GM19438 (cell line): ENCODE results near the gene RAI14.

Experiments
- ATAC-seq: cut with Tn5 transposase; IDR thresholded peaks from one replicate; pipeline ENCODE4 v1.9.1; 2021; ENCODE audit warnings: low read depth; ENCODE audit not compliant: unreplicated experiment

The RAI14 gene

DNA sequence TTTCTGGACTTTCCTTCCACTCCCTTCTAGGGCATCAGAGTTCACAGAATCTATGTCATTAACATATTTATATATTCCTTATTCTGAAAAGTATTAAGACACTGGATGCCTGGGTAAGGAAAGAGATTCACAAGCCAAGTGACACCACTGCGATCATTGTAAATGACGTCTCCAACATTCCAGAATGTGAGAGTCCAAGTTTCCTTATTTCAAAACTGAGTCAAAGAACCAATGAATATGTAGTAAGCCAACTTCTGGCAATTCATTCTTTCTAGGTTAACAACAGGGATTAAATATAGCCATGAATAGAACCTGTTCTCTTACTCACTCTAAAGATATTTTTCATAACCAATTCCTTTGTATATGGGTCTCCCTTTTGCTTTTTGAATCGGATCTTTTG is 18.1 kb downstream of the RAI14 start:
- ATAC-seq: no peak

DNA sequence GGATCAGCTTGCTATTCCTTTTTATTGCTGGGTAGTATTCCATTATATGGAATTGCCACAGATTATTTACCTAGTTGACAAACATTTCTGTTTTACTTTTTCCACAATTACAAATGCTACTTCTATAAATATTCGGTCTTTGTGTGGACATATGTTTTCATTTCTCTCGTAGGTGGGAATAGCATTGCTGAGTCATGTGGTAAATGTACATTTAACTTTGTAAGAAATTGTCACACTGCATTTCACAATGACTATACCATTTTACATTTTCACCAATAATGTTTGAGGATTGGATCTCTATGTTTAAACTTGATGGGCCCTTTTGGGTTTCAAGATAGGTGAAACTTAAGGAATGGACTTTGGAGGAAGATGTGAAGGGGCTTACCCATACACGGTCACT is 19.7 kb downstream of the RAI14 start:
- no peak for ATAC-seq

DNA sequence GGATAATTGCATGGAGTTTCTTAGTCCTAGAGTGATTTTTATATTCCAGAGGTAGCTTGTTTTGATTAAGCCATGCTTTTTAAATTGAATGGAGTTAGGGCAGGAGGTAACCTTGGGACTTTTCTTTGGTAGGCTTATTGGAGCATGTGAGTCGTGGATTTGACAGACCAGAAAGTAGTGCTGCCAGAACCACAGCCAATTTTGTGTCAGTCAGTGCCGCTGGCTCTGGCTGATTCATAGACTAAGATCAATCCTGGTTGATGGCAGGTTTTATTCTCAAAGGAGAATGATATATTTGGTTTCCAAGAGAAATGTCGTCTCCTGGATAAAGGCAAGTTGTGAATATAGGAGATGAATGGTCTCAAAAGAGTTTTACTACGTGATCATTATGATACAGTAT is 20.3 kb downstream of the RAI14 start:
- ATAC-seq: no peak

DNA sequence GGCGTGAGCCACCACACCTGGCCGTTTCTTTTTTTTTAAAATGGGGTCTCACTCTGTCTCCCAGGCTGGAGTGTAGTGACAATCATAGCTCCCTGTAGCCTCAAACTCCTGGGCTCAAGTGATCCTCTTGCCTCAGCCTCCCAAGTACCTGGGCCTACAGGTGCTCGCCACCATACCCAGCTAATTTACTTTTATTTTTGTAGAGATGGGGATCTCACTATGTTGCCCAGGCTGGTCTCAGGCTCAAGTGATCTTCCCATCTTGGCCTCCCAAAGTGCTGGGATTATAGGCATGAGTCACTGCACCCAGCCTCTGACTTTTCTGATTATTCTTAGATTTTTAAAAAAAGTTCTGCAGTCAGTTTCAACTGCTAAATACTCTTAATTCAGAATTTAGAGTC is 21.3 kb downstream of the RAI14 start:
- ATAC-seq: no peak

DNA sequence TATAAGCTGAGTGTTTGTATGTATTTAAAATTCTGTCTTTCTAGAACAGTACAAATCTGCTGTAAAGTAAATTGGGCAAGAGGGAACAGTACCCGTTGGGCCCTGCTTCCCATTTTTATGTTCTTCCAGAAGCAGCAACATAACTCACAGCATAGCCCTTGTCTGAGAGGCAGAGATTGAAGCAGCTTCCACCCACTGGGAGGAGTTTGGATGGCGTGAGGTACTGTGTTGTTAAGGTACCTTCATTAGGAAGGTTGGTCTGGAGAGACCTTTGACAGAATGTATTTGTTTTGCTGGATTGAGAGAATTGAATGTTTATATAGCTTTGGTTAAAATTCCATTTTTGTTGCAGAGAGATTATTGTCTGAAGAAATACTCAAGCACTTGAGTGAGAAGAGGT is 24.8 kb downstream of the RAI14 start:
- no peak for ATAC-seq

DNA sequence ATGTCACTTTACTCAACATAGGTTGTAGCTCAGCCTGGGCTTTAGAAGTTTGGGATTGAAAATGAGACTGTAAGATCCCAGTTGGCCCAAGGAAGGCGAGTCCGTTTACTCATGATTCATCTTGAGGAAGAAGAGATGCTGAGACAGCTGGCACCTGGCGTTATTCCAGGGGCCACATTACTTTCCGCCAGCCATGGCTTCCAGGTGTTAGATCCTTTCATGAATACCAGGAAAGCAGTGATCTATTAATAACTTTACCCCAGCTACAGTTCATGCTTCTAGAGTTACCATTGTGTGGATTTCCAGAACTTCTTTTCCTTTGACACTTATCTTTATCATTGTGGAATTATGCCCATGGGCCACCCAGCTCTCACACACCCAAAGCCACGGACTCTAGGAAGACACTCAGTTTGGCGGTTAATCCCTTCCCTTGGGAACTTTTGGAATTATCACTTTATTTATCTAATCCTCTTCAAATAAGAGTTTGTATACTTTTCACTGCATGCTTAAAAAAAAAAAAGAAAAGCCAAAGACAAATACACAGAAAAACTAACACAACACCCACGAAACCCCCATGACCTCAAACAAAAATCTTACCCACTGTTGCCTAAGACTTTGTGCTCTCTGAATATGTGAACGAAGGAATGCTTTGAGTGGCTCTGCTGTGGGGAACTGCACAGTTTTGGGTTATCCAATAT is 26.9 kb downstream of the RAI14 start:
- ATAC-seq: no peak

DNA sequence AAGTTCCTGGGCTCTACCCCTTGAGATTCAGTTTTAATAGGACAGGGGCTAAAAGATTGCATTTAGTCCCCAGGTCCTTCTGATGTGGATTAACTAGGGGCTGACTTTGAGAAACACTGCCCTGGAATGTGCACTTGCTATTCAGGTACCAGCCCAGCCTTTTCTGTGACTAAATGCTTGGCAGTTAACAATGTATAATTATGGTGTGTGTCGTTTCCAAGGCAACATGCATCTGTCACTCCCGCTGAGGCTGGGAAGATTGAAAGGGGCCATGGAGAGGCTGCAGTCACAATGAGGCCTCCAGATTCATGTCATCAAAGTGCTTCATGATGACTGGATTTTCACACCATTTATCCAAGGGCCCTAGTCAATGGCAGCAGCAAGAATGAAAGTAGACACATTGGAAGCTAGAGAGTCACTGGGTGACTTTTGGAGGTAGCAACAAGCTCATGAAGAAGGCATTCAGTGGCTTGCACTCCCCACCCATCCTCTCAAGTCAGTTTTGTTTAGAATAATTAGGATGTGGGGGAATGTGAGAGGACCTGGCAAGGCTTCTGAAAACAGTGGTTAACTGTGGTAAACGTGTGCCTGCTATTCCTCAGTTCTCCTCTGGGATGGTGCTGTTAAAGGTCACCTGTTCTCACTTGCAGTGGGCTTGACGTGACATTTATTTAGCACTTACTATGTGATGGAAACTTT is 28.3 kb downstream of the RAI14 start:
- ATAC-seq: no peak

DNA sequence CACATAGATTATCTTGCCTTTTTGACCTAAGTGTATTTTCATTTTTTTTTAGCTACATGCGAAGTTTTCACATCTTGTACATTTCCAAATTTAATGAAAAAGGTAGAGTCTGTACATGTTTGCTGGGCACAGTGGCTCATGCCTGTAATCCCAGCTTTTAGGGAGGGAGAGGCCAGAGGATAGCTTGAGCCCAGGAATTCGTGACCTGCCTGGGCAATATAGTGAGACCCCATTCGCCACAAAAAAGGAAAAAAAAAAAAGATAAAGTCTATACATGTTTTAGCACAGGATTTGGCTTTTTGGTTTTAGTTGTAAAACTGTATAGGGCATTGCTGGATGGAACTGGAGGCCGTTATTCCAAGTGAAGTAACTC is 28.8 kb downstream of the RAI14 start:
- ATAC-seq: no peak

DNA sequence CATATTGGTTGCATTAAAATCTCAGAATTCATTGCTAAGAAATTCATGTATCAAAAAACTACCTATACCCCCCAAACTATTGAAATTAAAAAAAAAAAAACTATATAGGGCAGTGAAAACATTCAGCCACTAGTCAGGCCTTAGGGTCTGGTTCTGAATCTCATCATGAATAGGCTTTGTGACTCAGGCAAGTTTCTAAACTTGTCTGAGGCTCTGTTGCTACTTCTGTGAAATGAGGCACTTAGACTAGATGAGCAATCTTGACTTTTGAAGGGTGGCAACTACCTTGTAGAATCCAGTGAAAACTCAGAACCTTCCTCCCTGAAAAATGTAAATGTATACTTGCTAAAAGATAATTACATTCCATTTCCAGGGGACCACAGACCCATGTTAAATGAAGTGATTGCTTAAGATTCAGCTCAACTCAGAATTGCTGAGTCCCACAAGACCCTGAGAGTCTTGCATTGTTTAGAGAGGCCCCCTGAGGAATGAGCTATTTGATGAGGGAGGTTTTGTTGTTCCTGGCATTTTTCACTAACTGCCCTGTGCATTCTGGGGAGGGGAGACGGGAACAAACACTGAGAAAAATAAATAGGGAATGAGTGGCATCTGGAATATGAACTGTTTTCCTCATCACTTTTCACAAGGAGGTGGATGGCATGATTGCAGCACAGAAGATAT is 29.5 kb downstream of the RAI14 start:
- no peak for ATAC-seq

DNA sequence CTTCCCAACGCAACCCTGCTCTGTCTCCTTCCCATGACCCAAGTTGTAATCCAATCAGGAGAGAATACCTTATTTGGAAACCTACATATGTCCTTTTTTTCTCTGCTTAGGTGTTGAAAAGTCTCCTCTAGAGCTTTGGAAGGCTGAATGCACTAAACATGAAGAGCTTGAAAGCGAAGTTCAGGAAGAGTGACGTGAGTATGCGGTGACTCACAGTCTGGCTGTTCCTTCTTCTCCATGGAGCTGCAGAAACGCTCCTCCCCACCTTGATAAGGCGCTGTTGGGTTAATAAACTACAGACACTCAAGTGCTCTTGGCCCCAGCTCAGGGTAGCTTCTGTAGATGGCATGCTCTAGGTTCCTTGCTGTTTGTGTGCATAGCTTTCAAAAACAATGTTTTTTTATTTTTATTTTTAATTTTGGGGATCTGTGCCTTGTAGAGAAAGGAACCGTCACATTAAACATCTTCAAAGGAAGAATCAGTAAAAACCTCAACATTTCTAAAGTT is 30.7 kb downstream of the RAI14 start:
- ATAC-seq: no peak

DNA sequence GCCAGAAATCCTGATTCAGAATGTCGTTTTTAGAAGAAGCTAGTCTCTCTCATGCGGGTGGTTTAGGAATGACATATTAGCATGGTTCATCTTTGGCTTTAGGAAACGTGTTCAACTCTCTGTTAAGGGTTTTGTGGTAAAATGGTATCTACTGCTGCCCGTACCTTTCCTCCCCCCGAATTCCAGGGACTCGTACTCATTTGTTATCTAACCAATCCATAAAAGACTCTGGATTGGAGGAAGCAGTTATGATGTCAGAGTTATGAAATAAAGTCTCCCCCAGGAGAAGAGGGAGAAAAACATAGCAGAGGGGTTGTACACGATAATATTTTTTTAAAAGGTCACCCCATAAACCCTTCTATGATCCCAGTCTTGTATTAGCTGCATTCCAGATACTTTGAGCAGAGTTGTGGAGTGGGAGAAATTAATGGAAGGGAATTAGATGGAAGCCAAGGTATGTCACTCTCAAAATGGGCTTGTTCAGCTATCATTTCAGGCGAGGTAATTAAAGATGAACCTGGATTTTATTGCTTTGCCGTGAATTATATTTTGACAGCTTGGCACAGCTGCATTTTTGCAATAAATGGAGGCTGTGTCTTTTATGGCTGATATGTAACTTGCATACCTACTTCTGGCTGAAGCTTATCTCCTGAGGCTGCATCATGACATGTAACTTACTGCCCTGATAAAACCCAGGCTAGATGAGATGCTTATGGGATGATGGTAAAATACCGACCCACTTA is 31.3 kb downstream of the RAI14 start:
- no peak for ATAC-seq

DNA sequence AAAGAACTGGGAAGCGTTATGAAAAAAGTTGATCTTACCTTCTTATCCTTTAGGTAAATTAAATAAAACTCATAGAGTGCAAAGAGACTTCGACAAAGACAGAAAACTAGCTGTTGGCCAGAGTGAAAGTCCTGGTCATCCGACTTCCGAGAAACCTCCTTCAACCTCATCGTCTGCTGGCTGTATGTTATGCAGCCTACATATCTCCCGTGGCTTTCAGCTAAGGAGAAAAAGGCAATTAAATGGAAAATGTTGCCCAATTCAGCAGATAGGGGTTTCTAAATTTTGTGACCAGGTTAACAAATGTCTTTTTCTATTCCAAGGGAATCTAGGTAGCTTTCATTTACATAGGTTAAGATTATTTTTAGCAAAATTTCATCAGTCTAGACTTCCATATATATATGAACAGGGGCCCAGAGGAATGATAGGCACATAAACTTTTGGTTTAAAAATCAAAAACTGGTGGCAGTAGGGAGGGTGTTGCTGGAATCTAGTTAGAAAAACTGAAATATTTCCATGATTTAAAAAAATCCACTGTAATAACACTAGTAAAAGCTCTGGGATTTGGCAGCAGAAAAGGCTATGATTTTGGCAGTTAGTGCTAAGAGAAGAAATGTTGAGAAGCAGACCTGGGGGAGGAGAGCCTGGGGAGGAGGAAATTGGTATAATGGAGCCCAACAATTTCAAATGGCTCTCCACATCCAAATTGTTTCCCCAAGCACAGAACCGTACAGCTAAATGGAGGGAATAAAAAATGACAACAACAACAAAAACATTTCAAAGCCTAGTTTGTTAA is 32.1 kb downstream of the RAI14 start:
- ATAC-seq: no peak

DNA sequence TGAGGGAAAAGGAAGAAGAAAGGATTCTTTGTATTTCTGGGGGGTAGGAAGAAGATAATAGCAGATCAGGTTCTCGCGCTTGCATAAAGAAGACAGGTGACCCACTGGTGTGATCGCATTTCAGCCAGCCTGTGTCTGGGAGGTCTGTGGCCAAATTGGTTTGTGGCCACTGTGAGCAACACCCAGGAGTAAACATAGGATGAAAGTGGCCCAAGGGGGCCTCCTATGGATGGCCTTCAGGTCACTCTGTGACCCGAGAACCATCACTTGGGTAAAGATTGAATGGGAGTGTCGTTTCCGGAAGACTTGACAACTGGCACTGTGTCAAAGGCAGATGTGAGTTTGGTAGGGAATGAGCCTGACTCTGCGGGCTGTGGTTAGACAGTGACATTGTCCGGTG is 34.2 kb downstream of the RAI14 start:
- ATAC-seq: no peak

DNA sequence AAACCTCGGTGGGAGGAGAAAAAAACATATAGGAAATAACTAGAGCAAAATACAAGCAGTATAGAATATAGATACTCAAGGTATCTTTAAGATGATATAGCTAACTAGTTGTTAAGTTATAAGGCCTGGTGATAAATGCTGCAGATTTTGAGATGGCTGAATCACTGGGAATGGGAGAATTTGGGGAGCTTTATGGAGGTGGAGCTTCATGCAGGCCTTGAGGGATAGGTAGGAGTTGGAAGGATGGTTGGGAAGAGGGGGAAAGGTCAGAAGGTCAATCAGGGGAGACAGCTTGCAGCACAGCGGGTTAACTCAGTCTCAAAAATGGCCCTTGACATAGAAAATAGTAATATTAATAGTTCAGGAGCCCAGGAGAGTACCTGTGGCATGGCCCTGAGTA is 34.8 kb downstream of the RAI14 start:
- ATAC-seq: no peak

DNA sequence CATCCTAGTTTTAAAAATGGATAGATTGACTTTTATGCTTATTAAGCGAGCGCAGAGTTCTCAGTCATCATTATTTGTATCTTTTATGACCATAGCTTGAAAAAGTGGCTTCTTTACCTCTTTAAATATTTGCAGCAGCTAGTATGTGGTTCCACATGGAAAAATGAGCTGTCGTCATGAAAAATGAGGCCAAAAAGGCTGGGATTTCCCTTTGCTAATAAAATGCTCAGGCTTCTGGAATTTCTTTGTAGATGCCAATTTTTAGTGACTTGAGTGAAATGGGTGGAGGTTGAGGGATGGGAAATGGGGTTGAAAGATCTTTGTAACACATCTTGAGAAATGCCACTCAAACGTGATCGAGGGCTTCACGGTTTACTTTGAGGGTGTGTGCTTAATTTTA is 35.2 kb downstream of the RAI14 start:
- no peak for ATAC-seq

DNA sequence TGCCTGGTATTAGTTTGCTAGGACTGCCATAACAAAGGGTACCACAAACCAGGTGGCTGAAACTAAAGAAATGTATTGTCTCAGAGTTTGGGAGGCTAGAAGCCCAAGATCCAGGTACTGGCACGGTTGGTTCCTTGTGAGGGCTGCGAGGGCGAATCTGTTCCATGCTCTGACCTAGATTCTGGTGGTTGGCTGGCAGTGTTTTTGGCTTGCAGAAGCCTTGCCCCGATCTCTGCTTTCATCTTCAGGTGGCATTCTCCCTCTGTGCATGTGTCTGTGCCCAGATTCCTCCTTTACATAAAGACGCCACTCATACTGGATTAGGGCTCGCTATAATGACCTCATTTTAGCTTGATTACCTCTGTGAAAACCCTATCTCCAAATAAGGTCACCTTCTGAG is 36.7 kb downstream of the RAI14 start:
- ATAC-seq: no peak

DNA sequence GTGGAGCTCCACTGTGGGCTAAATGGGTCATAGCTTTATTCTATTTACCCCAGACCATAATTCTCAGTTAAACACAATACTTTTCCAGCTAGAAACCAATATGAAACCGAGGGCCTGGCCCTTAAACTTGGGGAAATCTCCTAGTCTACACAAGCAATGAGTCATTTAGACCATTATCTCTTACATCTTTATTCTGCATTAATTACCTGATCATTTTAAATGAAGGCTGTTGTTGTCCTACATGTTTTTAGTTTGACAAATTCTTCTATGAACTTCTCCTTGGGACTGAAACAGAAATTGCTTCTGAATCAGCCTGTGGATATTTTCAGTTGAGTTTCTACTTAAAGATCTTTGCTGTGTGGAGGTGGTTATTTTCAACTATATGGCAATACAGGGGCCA is 37.9 kb downstream of the RAI14 start:
- ATAC-seq: no peak

DNA sequence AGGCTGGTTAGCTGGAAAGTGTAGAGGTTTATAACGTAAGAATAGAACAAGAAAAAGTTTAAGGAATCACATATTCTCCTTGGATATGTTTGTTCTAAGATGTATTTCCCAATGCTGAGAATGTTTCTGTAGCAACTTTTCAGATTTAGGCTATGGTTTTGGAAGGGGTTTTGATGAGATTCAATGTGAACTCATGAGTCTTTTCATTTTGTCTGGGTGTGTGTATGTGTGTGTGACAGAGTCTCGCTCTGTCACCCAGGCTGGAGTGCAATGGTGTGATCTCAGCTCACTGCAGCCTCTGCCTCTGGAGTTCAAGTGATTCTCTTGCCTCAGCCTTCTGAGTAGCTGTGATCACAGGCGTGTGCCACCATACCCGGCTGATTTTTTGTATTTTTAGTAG is 38.6 kb downstream of the RAI14 start:
- ATAC-seq: no peak

DNA sequence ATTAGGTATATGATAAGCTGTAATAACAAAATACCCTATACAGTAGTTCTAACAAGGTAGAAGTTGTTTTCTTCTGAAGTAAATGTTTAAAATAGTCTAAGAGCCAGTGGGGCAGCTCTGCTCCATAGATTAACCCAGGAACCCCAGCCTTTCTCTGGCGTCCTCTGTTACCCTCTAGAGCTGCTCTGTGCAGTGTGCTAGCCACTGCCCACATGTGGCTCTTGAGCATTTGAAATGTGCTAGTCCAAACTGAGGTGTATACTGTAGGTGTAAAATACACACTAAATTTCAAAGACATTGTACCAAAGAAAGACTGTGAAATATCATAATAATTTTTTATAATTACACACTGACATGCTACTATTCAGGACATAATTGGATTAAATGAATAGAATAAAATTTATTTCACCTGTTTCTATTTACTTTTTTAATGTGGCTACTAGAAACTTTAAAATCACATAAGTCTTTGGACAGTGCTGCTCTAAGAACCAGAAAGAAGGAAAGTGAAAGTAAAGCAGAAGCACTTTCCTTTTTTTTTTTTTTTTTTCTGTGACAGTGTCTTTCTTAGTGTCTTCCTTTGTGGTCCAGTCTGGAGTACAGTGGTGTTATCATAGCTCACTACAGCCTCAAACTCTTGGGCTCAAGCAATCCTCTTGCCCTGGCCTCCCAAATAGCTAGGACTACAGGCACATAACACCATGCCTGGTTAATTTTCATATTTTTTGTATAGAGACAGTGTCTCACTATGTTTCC is 39.3 kb downstream of the RAI14 start:
- no peak for ATAC-seq
